ENCODE results near the gene LIN7B.

- TF ChIP-seq POLR2AphosphoS5 (IDR thresholded peaks at IDR 0.05) = no peak
- no peak for TF ChIP-seq POLR2A (IDR thresholded peaks at IDR 0.05)
Observed at GRCh38 chr19:49130325-49130724, 16.2 kb downstream of the LIN7B start.

Data from suprapubic skin (tissue), 4 donors.